Sigmoid colon (tissue), 7 donors: ENCODE measurements around the gene FGF12. TPM values are rescaled to one million over a fixed set of nuclear protein-coding genes. Genes with fewer than 3 reads are reported as not detected.

Experiments
- DNase-seq: peaks from one replicate; pipeline ENCODE4 v3.0.0-alpha.2; 2019
- H3K27ac ChIP-seq, 4 donors: fragments of 200-600 bp; sonication (generic); one replicate each; pipeline ENCODE4 v1.5.1; 2016 to 2019; ENCODE audit warnings: mild to moderate bottlenecking in 1 of 4
- H3K27me3 ChIP-seq, 3 donors: fragments of 200-600 bp; sonication (generic); one replicate each; pipeline ENCODE4 v1.5.1; 2019; ENCODE audit warnings: mild to moderate bottlenecking in 1 of 3
- H3K36me3 ChIP-seq, 4 donors: fragments of 200-600 bp; sonication (generic); one replicate each; pipeline ENCODE4 v1.5.1; 2016 to 2019
- H3K4me1 ChIP-seq, 4 donors: fragments of 200-600 bp; sonication (generic); one replicate each; pipeline ENCODE4 v1.5.1; 2017 to 2019
- H3K4me3 ChIP-seq, 4 donors: fragments of 200-600 bp; sonication (generic); one replicate each; pipeline ENCODE4 v1.5.1; 2017 to 2019; ENCODE audit warnings: mild to moderate bottlenecking in 2 of 4, moderate library complexity in 1 of 4
- H3K9me3 ChIP-seq, 4 donors: fragments of 200-600 bp in 3 of 4; sonication (generic) in 3 of 4; one replicate each; pipeline versions ENCODE4 v1.5.1 to v1.6.1; 2013 to 2019
- EP300 ChIP-seq, 4 donors: sonication (generic); formaldehyde crosslinking; IDR thresholded peaks; one replicate each; pipeline ENCODE4 v1.6.1; 2017; ENCODE audit warnings: antibody characterized with exemption in 4 of 4
- POLR2A ChIP-seq, 2 donors: fragments of 450-650 bp; IDR thresholded peaks; one replicate each; pipeline ENCODE4 v1.6.1; 2016; ENCODE audit warnings: antibody characterized with exemption in 2 of 2, mild to moderate bottlenecking in 2 of 2, moderate library complexity in 2 of 2
- POLR2AphosphoS5 ChIP-seq, 4 donors: sonication (generic); formaldehyde crosslinking; IDR thresholded peaks; one replicate each; pipeline ENCODE4 v1.6.1; 2017; ENCODE audit warnings: antibody characterized with exemption in 4 of 4
- WGBS, 2 donors: extraction: QIAGEN DNeasy Blood & Tissue Kit; methylation state at CpG; one replicate each; pipeline ENCODE4 v1.1.7; 2013; 5-methylcytosine and 5-hydroxymethylcytosine counted together
- intact Hi-C: fragments of 100-400 bp; cut with DNase I; formaldehyde crosslinking; loops from one replicate; pipeline ENCODE4 v1.15.1; 2023
- polyA plus RNA-seq, 3 donors: library from polyadenylated mRNA; stranded (reverse); fragments of 200-250 nt; gene quantifications; one replicate each; pipeline ENCODE4 v1.2.3, GENCODE V29; 2013
- total RNA-seq, 4 donors: library from RNA; depleted of rRNA; stranded (reverse); fragments of >200 nt; gene quantifications; one replicate each; pipeline ENCODE4 v1.1.0, GENCODE V29; 2016
- TF ChIP-seq, protein P1 (sequence below), 4 experiments: fragments of 450-650 bp in 3 of 4; fragments of 200-600 bp in 1 of 4; IDR thresholded peaks; one replicate each; pipeline ENCODE4 v1.5.1; 2016 to 2019; ENCODE audit warnings: antibody characterized with exemption in 4 of 4, mild to moderate bottlenecking in 3 of 4, moderate library complexity in 2 of 4
- donor health status: healthy with polysubstance abuse.
- donor health status: Bipolar disorder and iron deficiency.
- donor health status: healthy.

FGF12 gene
- total and polyA plus RNA-seq, 7 donors = 0.32 to 7.8 (median 1.8) TPM

DNA sequence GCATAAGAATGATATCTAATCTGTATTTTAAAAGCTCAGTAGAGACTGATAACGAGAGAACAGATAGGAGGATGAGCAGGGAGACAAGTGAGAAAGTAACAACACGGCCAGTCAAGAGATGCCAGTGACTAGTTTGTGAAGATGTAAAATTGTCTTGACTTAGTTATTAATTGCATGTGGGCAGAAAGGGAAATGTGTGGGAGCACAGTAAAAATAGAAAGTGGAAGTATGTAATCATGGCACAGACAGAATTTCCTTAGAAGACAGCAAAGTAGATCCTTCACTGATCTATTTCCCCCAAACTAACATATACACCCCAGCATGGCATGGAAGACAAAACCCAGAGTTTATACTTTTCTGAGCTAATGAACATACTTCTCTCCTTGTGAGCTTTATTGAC lies 344.5 kb downstream of the FGF12 start:
- Histone ChIP-seq H3K36me3 (no peaks in the 10 kb centered on the region), H3K4me1 (no peaks in the 10 kb centered on the region), H3K9me3 (no peaks in the 10 kb centered on the region), H3K27ac (no peak overlapping the region), H3K4me3 (no peak overlapping the region), H3K27me3 (no peaks in the 10 kb centered on the region)
- intact Hi-C loops = no loop called here
- no peak for TF ChIP-seq POLR2A (IDR thresholded peaks at IDR 0.05)
- TF ChIP-seq POLR2AphosphoS5 (IDR thresholded peaks at IDR 0.05) = no peak
- TF ChIP-seq, protein P1, sequence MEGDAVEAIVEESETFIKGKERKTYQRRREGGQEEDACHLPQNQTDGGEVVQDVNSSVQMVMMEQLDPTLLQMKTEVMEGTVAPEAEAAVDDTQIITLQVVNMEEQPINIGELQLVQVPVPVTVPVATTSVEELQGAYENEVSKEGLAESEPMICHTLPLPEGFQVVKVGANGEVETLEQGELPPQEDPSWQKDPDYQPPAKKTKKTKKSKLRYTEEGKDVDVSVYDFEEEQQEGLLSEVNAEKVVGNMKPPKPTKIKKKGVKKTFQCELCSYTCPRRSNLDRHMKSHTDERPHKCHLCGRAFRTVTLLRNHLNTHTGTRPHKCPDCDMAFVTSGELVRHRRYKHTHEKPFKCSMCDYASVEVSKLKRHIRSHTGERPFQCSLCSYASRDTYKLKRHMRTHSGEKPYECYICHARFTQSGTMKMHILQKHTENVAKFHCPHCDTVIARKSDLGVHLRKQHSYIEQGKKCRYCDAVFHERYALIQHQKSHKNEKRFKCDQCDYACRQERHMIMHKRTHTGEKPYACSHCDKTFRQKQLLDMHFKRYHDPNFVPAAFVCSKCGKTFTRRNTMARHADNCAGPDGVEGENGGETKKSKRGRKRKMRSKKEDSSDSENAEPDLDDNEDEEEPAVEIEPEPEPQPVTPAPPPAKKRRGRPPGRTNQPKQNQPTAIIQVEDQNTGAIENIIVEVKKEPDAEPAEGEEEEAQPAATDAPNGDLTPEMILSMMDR (IDR thresholded peaks at IDR 0.05) = no peak
- TF ChIP-seq EP300 (IDR thresholded peaks at IDR 0.05) = no peak
- no peak for DNase-seq
- 37 to 66% methylated on average over 2 of the region's 2 CpGs for WGBS, 2 donors

DNA sequence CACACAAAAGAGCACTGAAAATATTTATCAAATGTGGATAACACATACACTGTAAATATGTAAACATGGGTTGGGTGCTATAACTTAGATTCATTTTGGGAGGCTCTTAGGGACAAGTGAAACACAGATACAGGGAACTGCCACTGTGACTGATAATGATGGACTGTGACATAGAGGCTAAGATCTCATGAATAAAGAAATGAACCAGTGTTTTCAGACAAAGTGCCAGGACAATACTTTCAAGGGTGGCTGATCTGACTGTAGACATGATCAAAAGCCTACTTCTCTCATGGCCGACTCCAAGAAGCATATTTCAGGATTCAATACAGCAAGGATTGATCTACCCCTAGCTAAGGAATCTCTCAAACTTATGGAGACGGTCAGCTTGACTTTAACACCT lies 353.8 kb downstream of the FGF12 start:
- intact Hi-C loops = no loop called here
- Histone ChIP-seq H3K27ac (no peak overlapping the region), H3K4me1 (no peaks in the 10 kb centered on the region), H3K9me3 (no peaks in the 10 kb centered on the region), H3K27me3 (no peaks in the 10 kb centered on the region), H3K36me3 (no peaks in the 10 kb centered on the region), H3K4me3 (no peak overlapping the region)
- TF ChIP-seq POLR2A (IDR thresholded peaks at IDR 0.05) (no peak), EP300 (IDR thresholded peaks at IDR 0.05) (no peak), POLR2AphosphoS5 (IDR thresholded peaks at IDR 0.05) (no peak)
- TF ChIP-seq, protein P1 (IDR thresholded peaks at IDR 0.05) = no peak
- 82 to 94% methylated on average over 2 of the region's 2 CpGs for WGBS, 2 donors
- no peak for DNase-seq

DNA sequence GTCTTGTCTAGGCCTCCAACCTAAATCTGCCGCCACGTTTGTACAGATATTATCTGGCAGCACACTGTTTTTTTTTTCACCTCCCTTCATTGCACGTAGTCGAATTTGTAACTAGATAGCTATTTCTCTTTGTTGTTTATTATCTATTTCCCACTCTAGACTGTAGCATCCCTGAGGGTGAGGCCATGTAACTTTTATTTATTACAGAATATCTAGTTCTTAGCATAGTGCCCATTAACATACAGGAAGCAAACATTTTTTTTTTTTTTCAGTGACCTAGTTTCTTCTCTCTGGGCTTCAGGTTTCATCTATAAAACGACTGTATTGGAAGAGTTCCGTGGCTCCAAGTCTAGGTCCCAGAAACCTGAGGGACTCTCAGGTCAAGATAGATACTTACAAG lies 354.3 kb downstream of the FGF12 start:
- Histone ChIP-seq H3K9me3 (no peaks in the 10 kb centered on the region), H3K36me3 (no peaks in the 10 kb centered on the region), H3K27me3 (no peaks in the 10 kb centered on the region), H3K4me1 (no peaks in the 10 kb centered on the region), H3K27ac (no peak overlapping the region), H3K4me3 (no peak overlapping the region)
- no peak for TF ChIP-seq POLR2A (IDR thresholded peaks at IDR 0.05)
- TF ChIP-seq EP300 (IDR thresholded peaks at IDR 0.05) = no peak
- TF ChIP-seq POLR2AphosphoS5 (IDR thresholded peaks at IDR 0.05) = no peak
- TF ChIP-seq, protein P1 (IDR thresholded peaks at IDR 0.05) = no peak
- WGBS, 2 donors = 61 to 74% methylated on average over 6 of the region's 6 CpGs
- intact Hi-C loops = no loop called here
- DNase-seq = no peak

DNA sequence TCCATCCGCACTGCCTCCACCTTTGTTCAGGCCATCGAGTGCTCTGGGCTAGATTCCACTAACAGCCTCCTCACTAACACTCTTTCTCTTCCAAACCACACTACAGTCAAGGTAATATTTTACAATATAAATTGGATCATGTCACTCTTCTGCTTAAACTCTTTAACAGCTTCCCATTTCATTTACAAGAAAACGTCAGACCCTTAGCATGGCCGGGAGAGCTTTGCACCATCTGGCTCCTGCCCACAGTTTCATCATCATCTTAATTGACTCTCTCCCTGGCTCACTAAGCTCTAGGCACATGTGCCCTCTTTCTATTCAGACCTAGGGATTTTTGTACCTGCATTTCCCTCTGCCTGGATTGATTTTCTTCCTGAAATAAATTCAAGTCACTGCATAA lies 354.7 kb downstream of the FGF12 start:
- Histone ChIP-seq H3K27ac (no peak overlapping the region), H3K4me1 (no peaks in the 10 kb centered on the region), H3K36me3 (no peaks in the 10 kb centered on the region), H3K4me3 (no peak overlapping the region), H3K27me3 (no peaks in the 10 kb centered on the region), H3K9me3 (no peaks in the 10 kb centered on the region)
- WGBS, 2 donors = 59 to 64% methylated on average over 4 of the region's 4 CpGs
- DNase-seq = no peak
- intact Hi-C loops = no loop called here
- no peak for TF ChIP-seq POLR2AphosphoS5 (IDR thresholded peaks at IDR 0.05)
- TF ChIP-seq POLR2A (IDR thresholded peaks at IDR 0.05) = no peak
- TF ChIP-seq, protein P1 (IDR thresholded peaks at IDR 0.05) = no peak
- no peak for TF ChIP-seq EP300 (IDR thresholded peaks at IDR 0.05)

DNA sequence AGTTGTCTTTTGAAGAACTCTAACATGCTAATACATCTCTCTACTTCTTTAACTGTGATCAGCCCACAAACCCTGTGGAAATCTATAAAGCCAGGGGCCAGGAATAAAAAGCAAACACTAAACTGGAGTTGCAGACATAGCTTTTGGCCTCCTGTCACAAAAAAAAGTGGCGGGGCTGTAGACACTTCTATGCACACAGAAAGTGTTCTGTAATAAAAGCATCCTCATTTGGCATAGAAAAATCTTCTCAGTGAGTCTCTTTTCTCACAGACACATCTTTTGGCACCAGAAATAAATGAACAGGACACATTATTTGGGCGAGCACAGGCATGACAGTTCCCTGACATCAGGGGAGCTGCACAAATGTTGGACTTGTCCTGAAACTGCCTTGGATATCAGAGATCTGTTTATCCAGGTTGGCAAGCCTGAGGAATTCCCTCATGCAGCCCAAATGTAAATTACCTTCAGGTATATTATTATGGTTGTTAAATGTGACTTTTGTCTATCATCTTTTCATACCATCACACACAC lies 355.4 kb downstream of the FGF12 start:
- Histone ChIP-seq H3K4me1 (no peaks in the 10 kb centered on the region), H3K9me3 (no peaks in the 10 kb centered on the region), H3K27ac (no peak overlapping the region), H3K4me3 (no peak overlapping the region), H3K27me3 (no peaks in the 10 kb centered on the region), H3K36me3 (no peaks in the 10 kb centered on the region)
- DNase-seq = no peak
- 19 to 55% methylated on average over 2 of the region's 2 CpGs for WGBS, 2 donors
- intact Hi-C loops = no loop called here
- TF ChIP-seq, protein P1 (IDR thresholded peaks at IDR 0.05) = no peak
- TF ChIP-seq POLR2A (IDR thresholded peaks at IDR 0.05) (no peak), POLR2AphosphoS5 (IDR thresholded peaks at IDR 0.05) (no peak), EP300 (IDR thresholded peaks at IDR 0.05) (no peak)
